Uterus (tissue), 4 donors: ENCODE data around the gene POLE. TPM values are rescaled to one million over a fixed set of nuclear protein-coding genes. Genes with fewer than 3 reads are reported as not detected.

Experiments
- DNase-seq, 2 donors: peaks; one replicate each; pipeline ENCODE4 v3.0.0-alpha.2; 2019 to 2020
- H3K27ac ChIP-seq, 2 donors: fragments of 200-600 bp; sonication (generic); 1 replicate in 1 of 2; 2 replicates in 1 of 2; pipeline ENCODE4 v1.5.1; 2016 to 2018
- H3K27me3 ChIP-seq, 2 donors: fragments of 200-600 bp; sonication (generic); one replicate each; pipeline ENCODE4 v1.5.1; 2018 to 2019; ENCODE audit warnings: control low read depth in 1 of 2
- H3K36me3 ChIP-seq, 2 donors: fragments of 200-600 bp; sonication (generic); one replicate each; pipeline ENCODE4 v1.5.1; 2019; ENCODE audit warnings: control low read depth in 1 of 2
- H3K4me1 ChIP-seq, 2 donors: fragments of 200-600 bp; sonication (generic); one replicate each; pipeline ENCODE4 v1.5.1; 2018 to 2019; ENCODE audit warnings: control low read depth in 1 of 2
- H3K4me3 ChIP-seq, 2 donors: fragments of 200-600 bp; sonication (generic); 1 replicate in 1 of 2; 2 replicates in 1 of 2; pipeline ENCODE4 v1.5.1; 2018 to 2019; ENCODE audit warnings: mild to moderate bottlenecking in 1 of 2
- H3K9me3 ChIP-seq, 2 donors: fragments of 200-600 bp; sonication (generic); one replicate each; pipeline ENCODE4 v1.5.1; 2019; ENCODE audit warnings: control low read depth in 1 of 2
- POLR2A ChIP-seq, 2 donors: fragments of 450-650 bp; IDR thresholded peaks; one replicate each; pipeline ENCODE4 v1.6.1; 2016; ENCODE audit warnings: antibody characterized with exemption in 2 of 2, mild to moderate bottlenecking in 1 of 2, moderate library complexity in 1 of 2
- intact Hi-C: fragments of 100-400 bp; cut with DNase I; formaldehyde crosslinking; loops from one replicate; pipeline ENCODE4 v1.15.1; 2023; ENCODE audit warnings: low total_unique reads
- total RNA-seq, 4 donors: library from RNA; depleted of rRNA in 3 of 4; stranded (reverse); fragments of >200 nt in 3 of 4; gene quantifications; one replicate each; pipeline versions ENCODE4 v1.1.0 to v1.2.4, GENCODE V29; 2014 to 2023
- TF ChIP-seq, protein P1 (sequence below), 4 experiments: fragments of 200-600 bp in 2 of 4; fragments of 450-650 bp in 2 of 4; sonication (generic) in 2 of 4; IDR thresholded peaks; one replicate each; pipeline ENCODE4 v1.5.1; 2016 to 2019; ENCODE audit warnings: antibody characterized with exemption in 4 of 4, mild to moderate bottlenecking in 2 of 4, moderate library complexity in 1 of 4
- donor health status: DM: yes; HTN: yes; CAD: no.

POLE gene
- total RNA-seq, 4 donors from 2014 or later, result 7.7 to 71.3 (median 28.8) TPM

GRCh38 chr12:132581348-132582057, 105.6 kb downstream of the POLE start:
- no peak overlapping the region for H3K27ac ChIP-seq
- peaks cover 0 to 6% of the 10 kb centered on the region in 2 donors for H3K4me1 ChIP-seq
- intact Hi-C loops, result no loop called here
- no peaks in the 10 kb centered on the region for H3K27me3 ChIP-seq
- TF ChIP-seq POLR2A (IDR thresholded peaks at IDR 0.05), result no peak
- TF ChIP-seq, protein P1, sequence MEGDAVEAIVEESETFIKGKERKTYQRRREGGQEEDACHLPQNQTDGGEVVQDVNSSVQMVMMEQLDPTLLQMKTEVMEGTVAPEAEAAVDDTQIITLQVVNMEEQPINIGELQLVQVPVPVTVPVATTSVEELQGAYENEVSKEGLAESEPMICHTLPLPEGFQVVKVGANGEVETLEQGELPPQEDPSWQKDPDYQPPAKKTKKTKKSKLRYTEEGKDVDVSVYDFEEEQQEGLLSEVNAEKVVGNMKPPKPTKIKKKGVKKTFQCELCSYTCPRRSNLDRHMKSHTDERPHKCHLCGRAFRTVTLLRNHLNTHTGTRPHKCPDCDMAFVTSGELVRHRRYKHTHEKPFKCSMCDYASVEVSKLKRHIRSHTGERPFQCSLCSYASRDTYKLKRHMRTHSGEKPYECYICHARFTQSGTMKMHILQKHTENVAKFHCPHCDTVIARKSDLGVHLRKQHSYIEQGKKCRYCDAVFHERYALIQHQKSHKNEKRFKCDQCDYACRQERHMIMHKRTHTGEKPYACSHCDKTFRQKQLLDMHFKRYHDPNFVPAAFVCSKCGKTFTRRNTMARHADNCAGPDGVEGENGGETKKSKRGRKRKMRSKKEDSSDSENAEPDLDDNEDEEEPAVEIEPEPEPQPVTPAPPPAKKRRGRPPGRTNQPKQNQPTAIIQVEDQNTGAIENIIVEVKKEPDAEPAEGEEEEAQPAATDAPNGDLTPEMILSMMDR (IDR thresholded peaks at IDR 0.05), result no peak
- no peaks in the 10 kb centered on the region for H3K36me3 ChIP-seq
- no peaks in the 10 kb centered on the region for H3K9me3 ChIP-seq
- H3K4me3 ChIP-seq, result no peak overlapping the region
- DNase-seq, result no peak

DNA sequence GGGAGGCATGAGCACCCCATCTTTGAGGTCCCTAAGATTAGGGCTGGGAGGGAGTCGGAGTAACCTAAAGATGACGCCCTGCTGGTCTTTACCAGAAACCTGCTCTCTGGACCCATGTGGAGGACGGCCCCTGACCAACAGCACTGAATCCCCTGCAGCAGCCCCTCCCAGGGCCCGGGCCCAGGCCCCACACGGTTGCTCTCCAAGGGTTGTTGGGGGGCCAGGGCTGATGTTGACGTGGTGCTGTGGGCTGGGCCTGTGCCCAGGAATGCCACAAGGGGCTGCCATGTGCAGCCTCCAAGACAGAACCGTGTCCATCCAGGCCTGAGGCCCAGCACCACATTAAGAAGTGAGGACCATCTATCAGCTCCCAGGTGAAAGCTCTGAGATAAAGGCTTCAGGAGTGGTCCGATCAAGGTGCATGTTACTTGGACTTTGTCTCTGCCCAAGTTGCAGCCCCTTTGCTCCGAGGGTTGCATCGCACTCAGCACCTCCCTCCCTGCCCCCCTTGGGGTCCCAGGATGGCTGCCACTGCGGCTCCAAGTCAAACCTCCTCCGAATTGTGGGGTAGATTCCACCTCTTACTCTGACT, 106.3 kb downstream of the POLE start:
- H3K36me3 ChIP-seq, result no peaks in the 10 kb centered on the region
- H3K27me3 ChIP-seq, result no peaks in the 10 kb centered on the region
- intact Hi-C loops, result no loop called here
- H3K4me1 ChIP-seq, result peaks cover 0 to 6% of the 10 kb centered on the region in 2 donors
- no peak overlapping the region for H3K4me3 ChIP-seq
- H3K27ac ChIP-seq, result no peak overlapping the region
- TF ChIP-seq, protein P1 (IDR thresholded peaks at IDR 0.05), result no peak
- no peak for TF ChIP-seq POLR2A (IDR thresholded peaks at IDR 0.05)
- DNase-seq, result no peak
- no peaks in the 10 kb centered on the region for H3K9me3 ChIP-seq

DNA sequence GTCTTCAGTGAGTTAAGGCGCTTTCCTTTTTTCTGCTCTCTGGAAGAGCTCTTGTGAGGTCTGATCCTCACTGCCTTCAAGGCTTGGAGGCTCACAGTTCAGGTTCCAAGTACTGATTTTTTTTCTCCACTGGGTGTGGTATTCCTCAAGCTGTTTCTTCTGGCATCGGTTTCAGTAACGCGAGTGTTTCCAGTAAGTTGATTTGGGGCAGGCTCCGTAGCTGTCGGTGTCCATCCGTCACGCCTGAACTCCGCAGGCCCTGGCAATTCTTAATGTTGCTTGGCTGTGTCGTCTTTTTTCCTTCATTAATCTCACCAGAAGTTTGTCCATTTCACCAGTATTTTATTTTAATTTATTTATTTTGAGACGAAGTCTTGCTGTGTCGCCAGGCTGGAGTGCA, 107.4 kb downstream of the POLE start:
- Histone ChIP-seq H3K9me3 (no peaks in the 10 kb centered on the region), H3K36me3 (no peaks in the 10 kb centered on the region), H3K4me1 (peaks cover 0 to 6% of the 10 kb centered on the region in 2 donors), H3K27ac (no peak overlapping the region), H3K4me3 (no peak overlapping the region), H3K27me3 (no peaks in the 10 kb centered on the region)
- TF ChIP-seq, protein P1 (IDR thresholded peaks at IDR 0.05), result no peak
- TF ChIP-seq POLR2A (IDR thresholded peaks at IDR 0.05), result no peak
- DNase-seq, result no peak
- intact Hi-C loops, result no loop called here

DNA sequence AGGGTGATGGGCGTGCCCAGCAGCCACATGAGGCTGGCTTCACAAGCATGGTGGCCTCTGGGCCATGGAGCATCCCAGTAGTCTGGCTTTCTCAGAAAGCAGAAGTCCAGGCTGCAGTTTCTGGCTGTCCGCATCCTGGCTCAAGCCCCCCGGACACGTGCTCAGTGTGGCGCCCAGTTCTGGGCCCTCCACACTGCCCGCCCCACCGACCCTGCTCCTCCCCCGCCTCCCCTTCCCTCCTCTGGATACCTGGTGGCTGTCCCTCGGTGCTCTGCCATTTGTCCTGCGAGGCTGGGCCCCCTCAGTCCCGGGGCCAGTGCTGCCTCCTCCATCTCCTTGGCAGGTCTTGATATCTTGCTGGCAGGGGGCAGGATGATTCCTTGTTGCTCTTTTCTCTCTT, 108.3 kb downstream of the POLE start:
- TF ChIP-seq, protein P1 (IDR thresholded peaks at IDR 0.05), result no peak
- no peak for TF ChIP-seq POLR2A (IDR thresholded peaks at IDR 0.05)
- Histone ChIP-seq H3K9me3 (no peaks in the 10 kb centered on the region), H3K36me3 (no peaks in the 10 kb centered on the region), H3K4me3 (no peak overlapping the region), H3K4me1 (peaks cover 0 to 6% of the 10 kb centered on the region in 2 donors), H3K27me3 (no peaks in the 10 kb centered on the region), H3K27ac (no peak overlapping the region)
- intact Hi-C loops, result no loop called here
- DNase-seq, result no peak

GRCh38 chr12:132578118-132578517, 109.0 kb downstream of the POLE start:
- intact Hi-C loops, result no loop called here
- TF ChIP-seq, protein P1 (IDR thresholded peaks at IDR 0.05), result no peak
- no peak for TF ChIP-seq POLR2A (IDR thresholded peaks at IDR 0.05)
- no peaks in the 10 kb centered on the region for H3K36me3 ChIP-seq

More at GRCh38 chr12:132578118-132578517, 109.0 kb downstream of the POLE start:
- Histone ChIP-seq H3K27me3 (no peaks in the 10 kb centered on the region), H3K4me3 (no peak overlapping the region), H3K27ac (no peak overlapping the region), H3K4me1 (peaks cover 0 to 5% of the 10 kb centered on the region in 2 donors), H3K9me3 (no peaks in the 10 kb centered on the region)
- DNase-seq, result no peak
